ENCODE data around the gene CTDP1. TPM values are rescaled to one million over a fixed set of nuclear protein-coding genes. Genes with fewer than 3 reads are reported as not detected.

CTDP1 gene
- polyA plus RNA-seq, 3 donors: 6.8 to 11.7 (median 8.7) TPM

Other genes starting within 250 kb of the CTDP1 start
- gene KCNG2, start 118.1 kb downstream of the CTDP1 start, polyA plus RNA-seq: under 1 TPM; 0.05 to 0.45 (median 0.42) TPM

Data from adipose tissue (tissue), 3 donors.